GM12878 (cell line): ENCODE results near the gene FANCI. TPM values are rescaled to one million over a fixed set of nuclear protein-coding genes. Genes with fewer than 3 reads are reported as not detected.

Experiments
- ATAC-seq: fragments of 200-7000 bp; cut with Tn5 transposase; 3 replicates; pipeline ENCODE4 v1.9.1; 2020; ENCODE audit warnings: mild to moderate bottlenecking, moderate library complexity
- BruUV-seq: library from RNA; stranded (reverse); fragments of 400-500 nt; replicated peaks from 2 replicates; lab custom pipeline; 2021; lab: Mats Ljungman, UMichigan
- CTCF ChIA-PET: fragments of 300-600 bp; sonication (Branson Sonifier 250); formaldehyde crosslinking; extraction: SDS; loops from one replicate; lab custom pipeline; 2021; ENCODE audit warnings: inconsistent platforms; lab: Yijun Ruan, JAX
- POLR2A ChIA-PET: fragments of 350-600 bp; formaldehyde crosslinking; extraction: SDS; loops from one replicate; lab custom pipeline; 2021; ENCODE audit warnings: inconsistent platforms; lab: Charles Lee
- RAD21 ChIA-PET: fragments of 300-600 bp; sonication (Branson Sonifier 250); formaldehyde crosslinking; loops from one replicate; lab custom pipeline; 2023; ENCODE audit warnings: antibody characterized with exemption; ENCODE audit not compliant: unreplicated experiment; lab: Charles Lee
- SMC1A ChIA-PET: fragments of 300-600 bp; sonication (Branson Sonifier 250); formaldehyde crosslinking; loops from one replicate; lab custom pipeline; 2023; ENCODE audit not compliant: unreplicated experiment, uncharacterized antibody; lab: Charles Lee
- DNase-seq: peaks from one replicate; pipeline ENCODE4 v3.0.0-alpha.2; 2011; ENCODE audit warnings: low read depth, low spot score
- FAIRE-seq: peaks from 3 replicates; lab custom pipeline; 2011; peaks lifted over from hg19 to GRCh38; lab: Jason Lieb, UNC
- H2AFZ ChIP-seq: 2 replicates; pipeline ENCODE4 v1.6.0; 2011; ENCODE audit warnings: low read depth, low read length, control low read depth; ENCODE audit not compliant: control insufficient read depth
- H3K27ac ChIP-seq: 2 replicates; pipeline ENCODE4 v1.5.1; 2011; ENCODE audit warnings: control low read depth; ENCODE audit not compliant: control insufficient read depth, insufficient read depth
- H3K27me3 ChIP-seq, 2 experiments: replicated peaks in 1 of 2; 2 replicates each; pipeline versions ENCODE4 v1.6.0 to v1.6.1; 2011; ENCODE audit warnings: low read length in 1 of 2; ENCODE audit not compliant: control insufficient read depth in 2 of 2, insufficient read depth in 2 of 2
- H3K36me3 ChIP-seq, 2 experiments: 2 replicates each; pipeline ENCODE4 v1.5.1; 2011; ENCODE audit warnings: low read length in 1 of 2; ENCODE audit not compliant: control insufficient read depth in 2 of 2, insufficient read depth in 2 of 2
- H3K4me1 ChIP-seq: 2 replicates; pipeline ENCODE4 v1.6.1; 2011; ENCODE audit warnings: mild to moderate bottlenecking, low read length, moderate library complexity, mixed read lengths; ENCODE audit not compliant: control insufficient read depth, insufficient read depth
- H3K4me2 ChIP-seq: 2 replicates; pipeline ENCODE4 v1.6.0; 2011; ENCODE audit warnings: control low read depth; ENCODE audit not compliant: control insufficient read depth, insufficient read depth
- H3K4me3 ChIP-seq: fragments of 200-600 bp; sonication (generic); 2 replicates; pipeline ENCODE4 v1.5.1; 2016
- H3K79me2 ChIP-seq: 2 replicates; pipeline ENCODE4 v1.6.0; 2011; ENCODE audit warnings: low read length; ENCODE audit not compliant: control insufficient read depth, insufficient read depth
- H3K9ac ChIP-seq: 2 replicates; pipeline ENCODE4 v1.8.0; 2011; ENCODE audit warnings: low read length, control low read depth, mixed read lengths; ENCODE audit not compliant: control insufficient read depth, insufficient read depth
- H3K9me3 ChIP-seq: replicated peaks from 3 replicates; pipeline ENCODE4 v1.5.1; 2011; ENCODE audit warnings: mild to moderate bottlenecking, low read length; ENCODE audit not compliant: control insufficient read depth, insufficient read depth
- H4K20me1 ChIP-seq: 2 replicates; pipeline ENCODE4 v1.6.0; 2011; ENCODE audit not compliant: control insufficient read depth, insufficient read depth
- CREB1 ChIP-seq: IDR thresholded peaks from 2 replicates; pipeline ENCODE4 v1.6.1; 2012; ENCODE audit warnings: low read depth, mild to moderate bottlenecking, inconsistent platforms
- PAX8 ChIP-seq: fragments of 450-650 bp; IDR thresholded peaks from 2 replicates; pipeline ENCODE4 v1.6.1; 2017; ENCODE audit warnings: mild to moderate bottlenecking, moderate library complexity
- RB1 ChIP-seq: fragments of 450-650 bp; formaldehyde crosslinking; IDR thresholded peaks from 2 replicates; pipeline ENCODE4 v1.6.1; 2017; ENCODE audit warnings: mild to moderate bottlenecking, borderline replicate concordance
- TCF12 ChIP-seq: IDR thresholded peaks from 2 replicates; pipeline ENCODE4 v1.6.1; 2011; ENCODE audit warnings: low read depth, mild to moderate bottlenecking, low read length
- USF1 ChIP-seq: IDR thresholded peaks from 2 replicates; pipeline ENCODE4 v1.6.1; 2011; ENCODE audit warnings: borderline replicate concordance, low read depth, mild to moderate bottlenecking, moderate library complexity, mixed read lengths, low read length; ENCODE audit not compliant: insufficient read depth; ENCODE audit errors: extremely low read length
- WGBS: methylation state at CpG from one replicate; pipeline ENCODE4 v1.1.6; 2016; ENCODE audit warnings: low lambda C conversion rate; ENCODE audit not compliant: insufficient replicate concordance, insufficient coverage; ENCODE audit errors: missing lambda C conversion rate; 5-methylcytosine and 5-hydroxymethylcytosine counted together
- in situ Hi-C: fragments of 300-500 bp; cut with MboI; formaldehyde crosslinking; loops from 9 replicates; pipeline ENCODE4 v1.14.3; 2018; ENCODE audit warnings: mixed read lengths
- intact Hi-C: fragments of 100-400 bp; cut with micrococcal nuclease; formaldehyde crosslinking; loops from one replicate; pipeline ENCODE4 v1.14.2; 2022; ENCODE audit not compliant: unreplicated experiment
- polyA plus RNA-seq, 11 experiments: library from polyadenylated mRNA; depleted of rRNA in 4 of 11; unstranded in 6 of 11; stranded (reverse) in 5 of 11; fragments of >200 nt; fragmentation: Nextera tagmentation in 4 of 11; fragmentation: Illumina TruSeq in 1 of 11; extraction: Ambion mirVana in 4 of 11; extraction: Trizol in 1 of 11; gene quantifications; 1 replicate in 1 of 11; 2 replicates in 10 of 11; pipeline versions ENCODE4 v1.2.1 to v1.2.3, GENCODE V29; 2011 to 2016; ENCODE audit warnings: inconsistent platforms in 2 of 11, missing spikeins in 2 of 11, low read depth in 1 of 11
- total RNA-seq, 4 experiments: library from RNA; depleted of rRNA in 3 of 4; stranded (reverse); fragments of >200 nt in 3 of 4; fragmentation: Illumina TruSeq in 1 of 4; extraction: Trizol in 1 of 4; gene quantifications; 2 replicates each; pipeline versions ENCODE4 v1.2.1 to v1.2.3, GENCODE V29; 2013 to 2021
- TF ChIP-seq, protein P1 (sequence below): fragments of 450-650 bp; IDR thresholded peaks from 2 replicates; pipeline ENCODE4 v1.6.1; 2017; ENCODE audit warnings: mild to moderate bottlenecking, moderate library complexity
- TF ChIP-seq, protein P2 (sequence below): fragments of 450-650 bp; IDR thresholded peaks from 2 replicates; pipeline ENCODE4 v1.6.1; 2014; ENCODE audit warnings: mild to moderate bottlenecking

Gene FANCI
- total and polyA plus RNA-seq, 10 of the 15 experiments (the other 5 are each of a cell fraction or from before 2014, with no cell fraction given): 38.1 to 129 (median 82.4) TPM

DNA sequence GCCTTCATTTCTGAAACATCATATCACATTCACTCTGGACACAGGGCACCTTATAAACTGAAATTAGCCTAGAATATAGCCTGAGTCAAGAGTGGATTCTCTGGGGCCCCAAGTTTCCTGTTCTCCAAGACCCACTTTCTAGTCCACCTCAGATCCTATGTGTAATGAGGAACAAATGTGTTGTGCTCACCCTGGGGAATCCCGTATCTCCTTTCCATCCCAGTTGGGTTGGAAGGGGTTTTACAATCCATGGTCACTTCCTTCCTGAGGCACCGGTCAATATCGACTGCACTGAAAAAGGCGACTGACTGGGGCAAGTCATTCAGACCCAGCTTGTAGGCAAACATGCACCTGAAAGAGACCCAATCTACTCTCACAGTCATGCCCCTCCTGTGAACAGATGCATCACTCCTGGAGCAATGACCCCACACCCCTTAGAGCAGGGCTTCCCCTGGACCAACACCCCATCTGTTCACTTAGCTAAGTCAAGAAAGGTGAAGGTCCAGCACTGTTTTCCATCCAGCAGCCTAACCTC, 73.5 kb downstream of the FANCI start (continued):
- TF ChIP-seq, protein P1, sequence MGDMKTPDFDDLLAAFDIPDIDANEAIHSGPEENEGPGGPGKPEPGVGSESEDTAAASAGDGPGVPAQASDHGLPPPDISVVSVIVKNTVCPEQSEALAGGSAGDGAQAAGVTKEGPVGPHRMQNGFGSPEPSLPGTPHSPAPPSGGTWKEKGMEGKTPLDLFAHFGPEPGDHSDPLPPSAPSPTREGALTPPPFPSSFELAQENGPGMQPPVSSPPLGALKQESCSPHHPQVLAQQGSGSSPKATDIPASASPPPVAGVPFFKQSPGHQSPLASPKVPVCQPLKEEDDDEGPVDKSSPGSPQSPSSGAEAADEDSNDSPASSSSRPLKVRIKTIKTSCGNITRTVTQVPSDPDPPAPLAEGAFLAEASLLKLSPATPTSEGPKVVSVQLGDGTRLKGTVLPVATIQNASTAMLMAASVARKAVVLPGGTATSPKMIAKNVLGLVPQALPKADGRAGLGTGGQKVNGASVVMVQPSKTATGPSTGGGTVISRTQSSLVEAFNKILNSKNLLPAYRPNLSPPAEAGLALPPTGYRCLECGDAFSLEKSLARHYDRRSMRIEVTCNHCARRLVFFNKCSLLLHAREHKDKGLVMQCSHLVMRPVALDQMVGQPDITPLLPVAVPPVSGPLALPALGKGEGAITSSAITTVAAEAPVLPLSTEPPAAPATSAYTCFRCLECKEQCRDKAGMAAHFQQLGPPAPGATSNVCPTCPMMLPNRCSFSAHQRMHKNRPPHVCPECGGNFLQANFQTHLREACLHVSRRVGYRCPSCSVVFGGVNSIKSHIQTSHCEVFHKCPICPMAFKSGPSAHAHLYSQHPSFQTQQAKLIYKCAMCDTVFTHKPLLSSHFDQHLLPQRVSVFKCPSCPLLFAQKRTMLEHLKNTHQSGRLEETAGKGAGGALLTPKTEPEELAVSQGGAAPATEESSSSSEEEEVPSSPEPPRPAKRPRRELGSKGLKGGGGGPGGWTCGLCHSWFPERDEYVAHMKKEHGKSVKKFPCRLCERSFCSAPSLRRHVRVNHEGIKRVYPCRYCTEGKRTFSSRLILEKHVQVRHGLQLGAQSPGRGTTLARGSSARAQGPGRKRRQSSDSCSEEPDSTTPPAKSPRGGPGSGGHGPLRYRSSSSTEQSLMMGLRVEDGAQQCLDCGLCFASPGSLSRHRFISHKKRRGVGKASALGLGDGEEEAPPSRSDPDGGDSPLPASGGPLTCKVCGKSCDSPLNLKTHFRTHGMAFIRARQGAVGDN: no peak

DNA sequence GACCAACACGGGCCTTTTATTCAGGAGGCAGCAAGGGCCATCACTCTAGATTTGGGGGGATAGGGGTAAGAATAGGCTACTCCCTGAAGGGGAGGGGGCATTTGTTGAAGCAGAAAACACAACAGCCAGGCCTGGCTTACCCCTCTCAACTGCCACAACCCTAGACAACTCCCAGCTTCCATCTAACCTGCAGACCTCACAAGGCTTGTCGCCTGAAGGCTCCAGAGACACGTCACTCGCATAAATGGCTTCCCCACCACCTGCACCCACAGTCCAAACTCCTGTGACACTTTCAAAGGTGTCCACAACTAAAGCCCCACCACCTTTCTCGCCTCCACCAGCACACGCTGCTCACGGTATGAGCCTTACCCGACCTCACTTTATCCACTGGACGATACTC, 75.9 kb downstream of the FANCI start:
- Histone ChIP-seq H2AFZ (no peak overlapping the region), H3K79me2 (no peaks in the 10 kb centered on the region), H3K9ac (no peak overlapping the region), H3K27ac (no peak overlapping the region), H3K4me2 (no peak overlapping the region), H3K27me3 (no peaks in the 10 kb centered on the region), H3K9me3 (no peaks in the 10 kb centered on the region), H4K20me1 (peaks cover 2% of the 10 kb centered on the region; the same call in 1 of the 2 replicates), H3K4me3 (no peak overlapping the region), H3K4me1 (no peaks in the 10 kb centered on the region; the same call in 1 of the 2 replicates), H3K36me3 (peaks cover 64 to 70% of the 10 kb centered on the region in 2 experiments)
- intact Hi-C loops: no loop called here
- in situ Hi-C loops: no loop called here
- RAD21 ChIA-PET: no interaction called here
- POLR2A ChIA-PET: no interaction called here
- BruUV-seq: no TSS peak
- CTCF ChIA-PET: interaction anchor here (1.7 kb wide), 1 partner anchor 8 kb away, joined by 4 read pairs; no protein-coding TSS in a partner anchor
- SMC1A ChIA-PET: no interaction called here
- ATAC-seq (no peak), DNase-seq (no peak), FAIRE-seq (no peak)
- WGBS: 98% methylated on average over 9 of the region's 9 CpGs
- TF ChIP-seq PAX8 (no peak), USF1 (no peak), RB1 (no peak), TCF12 (no peak), CREB1 (no peak)
- TF ChIP-seq, protein P1: no peak
- TF ChIP-seq, protein P2, sequence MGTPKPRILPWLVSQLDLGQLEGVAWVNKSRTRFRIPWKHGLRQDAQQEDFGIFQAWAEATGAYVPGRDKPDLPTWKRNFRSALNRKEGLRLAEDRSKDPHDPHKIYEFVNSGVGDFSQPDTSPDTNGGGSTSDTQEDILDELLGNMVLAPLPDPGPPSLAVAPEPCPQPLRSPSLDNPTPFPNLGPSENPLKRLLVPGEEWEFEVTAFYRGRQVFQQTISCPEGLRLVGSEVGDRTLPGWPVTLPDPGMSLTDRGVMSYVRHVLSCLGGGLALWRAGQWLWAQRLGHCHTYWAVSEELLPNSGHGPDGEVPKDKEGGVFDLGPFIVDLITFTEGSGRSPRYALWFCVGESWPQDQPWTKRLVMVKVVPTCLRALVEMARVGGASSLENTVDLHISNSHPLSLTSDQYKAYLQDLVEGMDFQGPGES: no peak
